Smooth muscle cell of the brain vasculature (primary cell): ENCODE results near the gene DDIT3.

Experiments
- DNase-seq: peaks from one replicate; pipeline ENCODE4 v3.0.0-alpha.2; 2012; ENCODE audit warnings: low read depth, low spot score

DDIT3 gene

GRCh38 chr12:57485695-57486094 lies 34.6 kb downstream of the DDIT3 start:
- no peak for DNase-seq

DNA sequence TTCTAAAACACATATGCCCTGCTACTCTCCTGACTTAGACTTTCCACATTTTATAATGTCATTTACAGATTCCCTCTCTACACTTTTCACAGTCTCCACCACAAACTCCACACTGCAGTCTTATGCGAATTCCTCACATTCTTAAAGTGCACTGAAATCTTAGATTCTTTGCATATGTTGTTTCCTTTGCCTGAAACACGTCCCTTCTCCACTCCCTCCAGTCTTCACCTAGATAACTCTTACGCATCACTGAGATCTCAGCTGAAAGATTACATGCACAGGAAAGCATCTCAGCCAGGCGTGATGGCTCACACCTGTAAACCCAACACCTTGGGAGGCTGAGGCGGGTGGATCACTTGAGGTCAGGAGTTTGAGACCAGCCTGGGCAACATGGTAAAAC lies 36.8 kb downstream of the DDIT3 start:
- no peak for DNase-seq

- no peak for DNase-seq
Observed at GRCh38 chr12:57481671-57482070, 38.6 kb downstream of the DDIT3 start.

GRCh38 chr12:57479376-57480115 lies 40.8 kb downstream of the DDIT3 start, which contains the start of gene ARHGAP9:
TSS of gene ARHGAP9 (minus strand) at chr12:57479866. CDS start at chr12:57479406, 460 bp downstream.
- no peak for DNase-seq

DNA sequence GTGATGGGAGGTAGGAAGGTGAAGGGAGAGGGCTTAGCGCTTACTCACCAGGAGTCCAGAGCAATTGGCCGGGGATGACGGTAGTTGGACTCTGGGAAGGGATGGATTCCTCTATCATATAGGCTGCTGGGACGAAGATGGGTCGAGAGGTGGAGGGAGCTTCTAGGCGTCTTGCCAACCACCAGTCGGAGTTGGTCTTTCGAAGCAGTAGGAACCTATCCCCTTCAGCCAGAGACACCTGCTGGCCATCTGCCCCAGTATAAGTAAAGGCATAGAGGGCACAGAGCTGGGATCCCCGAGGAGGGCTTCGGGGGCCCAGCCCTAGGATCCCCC lies 41.3 kb downstream of the DDIT3 start:
- DNase-seq = no peak

DNA sequence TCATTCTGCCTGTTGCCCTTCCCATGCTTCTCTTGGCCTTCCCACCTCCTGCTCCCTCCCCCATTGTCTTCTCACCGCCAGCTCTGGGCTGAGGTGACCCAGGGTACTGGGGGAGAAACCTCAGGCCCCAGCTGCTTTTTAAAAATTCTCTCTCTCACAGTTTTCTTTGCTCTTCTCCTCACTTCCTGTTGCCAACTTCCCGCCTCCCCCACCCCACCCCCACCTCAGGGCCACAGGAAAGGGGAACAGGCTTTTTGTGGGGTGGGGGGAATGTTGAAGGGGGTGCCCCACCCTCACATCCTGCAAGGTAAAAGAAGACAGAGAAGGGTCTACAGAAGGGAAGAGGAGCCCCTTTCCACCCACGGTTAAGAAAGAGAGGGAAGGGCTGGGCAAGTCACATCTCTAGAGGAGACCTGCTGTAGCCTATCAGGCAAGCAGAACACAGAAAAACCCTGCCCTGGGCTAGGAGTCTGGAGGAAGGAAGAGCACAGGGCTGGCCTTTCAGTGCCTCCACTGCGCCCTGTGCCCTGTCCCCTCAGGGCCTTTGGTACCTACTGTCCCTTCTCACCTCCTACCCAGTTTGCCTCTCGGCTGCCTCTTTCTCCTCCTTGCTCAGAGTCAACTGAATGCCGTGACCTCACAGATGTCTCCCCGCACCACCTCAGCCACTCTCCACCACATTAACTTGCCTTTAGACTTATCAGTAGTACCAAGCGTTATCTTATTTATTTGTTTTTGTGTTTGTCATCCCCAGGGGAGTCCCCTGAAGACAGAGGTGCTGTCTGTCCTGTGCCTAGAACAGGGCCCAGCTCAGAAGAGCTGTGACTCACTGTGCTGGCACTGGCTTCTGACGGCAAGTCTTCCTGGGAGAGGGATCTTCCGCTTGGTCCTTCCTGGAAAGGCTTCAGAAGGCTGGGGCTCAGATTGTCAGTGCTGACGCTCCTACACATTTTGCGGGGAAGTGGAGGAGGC lies 42.3 kb downstream of the DDIT3 start:
- no peak for DNase-seq

DNA sequence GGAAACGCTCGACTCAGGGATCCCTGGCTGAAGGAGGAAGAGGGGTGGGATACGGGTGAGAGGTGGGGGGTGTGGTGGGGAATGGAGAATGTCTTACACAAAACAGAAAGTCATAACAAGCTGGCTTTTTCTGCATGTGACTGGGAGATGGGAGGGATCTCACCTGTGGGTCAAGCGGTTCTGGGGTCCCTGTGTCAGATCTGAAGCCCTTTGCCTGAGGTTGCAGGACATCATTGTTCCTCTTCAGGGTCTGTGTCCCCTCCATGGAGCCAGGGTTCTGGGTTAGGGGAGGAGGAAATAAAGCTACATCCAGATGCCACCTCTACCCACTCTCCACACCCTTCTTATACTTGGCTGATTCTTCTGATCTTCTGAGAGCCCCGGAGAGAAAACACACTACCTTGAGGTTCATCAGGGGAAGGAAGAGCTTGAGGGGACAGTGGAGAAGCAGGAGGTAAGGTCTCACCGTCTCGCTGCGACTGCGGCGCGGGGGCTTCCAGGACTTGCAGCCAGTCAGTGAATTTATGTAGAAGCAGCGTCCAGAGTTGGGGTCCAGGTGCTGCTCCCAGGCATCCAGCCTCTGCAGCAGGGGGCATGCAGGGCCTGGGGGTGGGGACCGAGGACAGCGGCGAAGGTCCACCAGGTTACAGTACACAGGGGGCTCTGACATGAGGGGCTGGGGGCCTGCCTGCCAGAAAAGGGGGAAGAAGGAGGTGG lies 43.2 kb downstream of the DDIT3 start:
- no peak for DNase-seq

DNA sequence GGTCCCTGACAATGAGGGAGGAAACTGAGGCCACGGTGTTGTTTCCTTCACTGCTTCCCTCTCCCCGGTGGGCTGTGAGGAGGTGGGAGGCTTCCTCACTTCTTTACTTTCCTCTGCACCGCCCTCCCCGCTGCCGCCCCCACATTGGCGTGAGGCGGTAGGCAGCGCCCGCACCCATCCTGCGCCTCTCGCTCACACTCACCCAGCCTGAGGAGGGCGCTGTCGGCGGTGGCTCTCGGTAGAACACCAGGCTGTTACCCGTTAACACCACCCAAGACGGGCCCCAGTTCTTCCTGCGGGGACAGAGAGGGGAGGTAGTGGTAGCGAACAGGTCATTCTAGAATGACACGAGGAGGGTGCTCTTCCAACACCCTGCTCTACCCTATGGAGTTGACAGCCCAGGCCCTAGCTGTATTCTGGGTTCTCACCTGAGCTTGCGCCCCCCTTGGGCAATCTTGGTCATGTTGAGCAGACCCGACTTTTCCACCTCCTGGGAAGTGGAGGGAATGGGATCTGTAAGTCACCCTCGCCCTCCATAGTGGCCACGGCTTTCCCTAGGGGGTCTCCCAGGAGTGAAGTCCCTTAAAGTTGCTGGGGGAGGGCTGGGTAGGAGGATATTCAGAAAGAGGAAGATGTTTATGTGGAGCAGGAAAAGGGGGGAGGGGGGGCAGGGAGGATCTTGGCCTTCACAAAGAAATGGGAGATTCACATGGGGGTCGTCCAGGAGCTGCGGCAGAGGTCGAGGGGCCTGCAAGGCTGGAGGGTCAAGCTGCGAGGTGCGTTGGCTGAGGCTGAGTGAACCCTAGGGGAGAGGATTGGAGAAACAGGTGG lies 43.9 kb downstream of the DDIT3 start:
- DNase-seq = no peak

DNA sequence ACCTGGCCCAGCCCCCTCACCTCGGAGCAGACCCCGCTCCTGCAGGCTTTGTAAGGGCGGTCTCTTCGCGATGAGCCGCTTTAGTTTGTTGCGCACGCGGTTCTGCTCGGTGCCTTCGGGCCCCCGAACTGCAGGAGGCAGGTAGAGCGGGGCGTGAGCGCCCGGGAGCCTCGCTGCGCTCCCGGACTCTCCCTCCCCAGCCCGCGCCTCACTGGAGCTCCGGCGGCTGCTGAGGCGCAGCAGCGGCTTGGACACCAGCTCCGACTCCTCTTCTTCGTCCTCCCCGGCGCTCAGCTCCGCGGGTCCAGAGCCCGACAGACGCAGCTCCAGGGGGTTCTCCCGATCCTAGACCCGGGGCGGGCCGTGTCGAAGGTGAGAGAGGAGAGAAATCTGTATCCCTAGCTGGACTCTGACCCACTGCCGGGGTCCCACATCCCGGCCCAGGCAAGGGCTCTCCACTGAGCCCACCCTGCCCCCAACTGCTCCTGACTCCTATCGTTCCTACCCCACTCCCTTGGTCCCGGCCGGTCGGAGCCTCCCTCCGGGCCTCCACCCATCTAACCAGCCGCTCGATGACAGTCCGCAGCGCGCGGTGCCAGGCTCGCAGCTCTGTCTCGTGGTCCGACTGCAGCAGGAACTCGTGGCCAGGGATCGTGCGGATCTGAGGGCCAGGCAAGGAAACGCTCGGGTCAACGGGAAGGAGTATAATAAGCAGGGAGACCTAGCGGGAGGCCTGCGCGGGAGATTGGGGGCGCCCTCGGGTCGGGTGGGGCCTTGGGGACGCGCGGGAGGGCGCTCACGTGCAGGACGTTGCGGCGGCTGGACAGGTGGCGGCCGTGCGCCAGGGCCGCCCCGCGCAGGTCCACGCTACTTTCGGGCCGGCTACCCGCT lies 44.8 kb downstream of the DDIT3 start:
- DNase-seq = no peak

DNA sequence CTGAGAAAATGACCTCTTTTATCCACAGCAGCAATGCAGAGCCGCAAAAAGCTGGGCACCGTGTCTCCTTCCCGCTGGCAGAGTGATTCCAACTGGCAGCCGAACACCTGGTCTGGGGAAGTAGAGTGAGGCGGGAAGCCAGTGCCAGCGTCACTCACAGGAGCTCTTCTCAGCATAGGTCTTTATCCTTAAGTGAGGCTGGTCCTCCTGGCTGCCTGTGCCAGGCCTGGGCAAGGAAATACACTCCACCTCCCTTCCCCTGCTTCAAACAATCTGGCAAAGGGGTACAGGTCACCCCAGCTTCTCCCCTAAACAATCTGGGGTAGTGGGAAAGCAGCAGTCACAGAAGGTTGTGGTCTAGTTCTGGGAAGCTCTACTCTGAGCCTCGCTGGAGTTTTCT lies 45.5 kb downstream of the DDIT3 start:
- no peak for DNase-seq

DNA sequence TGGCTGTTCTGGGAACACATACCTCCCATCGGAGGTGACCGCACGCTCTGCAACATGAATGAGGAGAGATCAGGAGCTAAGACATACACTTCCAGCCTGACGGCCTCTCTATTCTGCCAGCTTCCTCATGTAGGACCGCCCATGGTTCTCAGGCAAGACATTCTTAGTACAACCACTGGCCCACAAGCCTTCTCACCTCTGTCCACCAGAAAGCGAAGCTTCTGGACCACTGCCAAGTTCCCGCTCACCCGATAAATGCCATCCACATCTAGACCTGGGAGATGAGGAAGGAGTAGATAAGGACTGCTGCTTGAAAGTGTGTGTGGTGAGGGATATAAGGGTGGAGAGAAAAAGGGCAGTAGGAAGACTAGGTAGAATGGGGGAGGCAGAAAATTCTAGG lies 45.9 kb downstream of the DDIT3 start:
- no peak for DNase-seq

DNA sequence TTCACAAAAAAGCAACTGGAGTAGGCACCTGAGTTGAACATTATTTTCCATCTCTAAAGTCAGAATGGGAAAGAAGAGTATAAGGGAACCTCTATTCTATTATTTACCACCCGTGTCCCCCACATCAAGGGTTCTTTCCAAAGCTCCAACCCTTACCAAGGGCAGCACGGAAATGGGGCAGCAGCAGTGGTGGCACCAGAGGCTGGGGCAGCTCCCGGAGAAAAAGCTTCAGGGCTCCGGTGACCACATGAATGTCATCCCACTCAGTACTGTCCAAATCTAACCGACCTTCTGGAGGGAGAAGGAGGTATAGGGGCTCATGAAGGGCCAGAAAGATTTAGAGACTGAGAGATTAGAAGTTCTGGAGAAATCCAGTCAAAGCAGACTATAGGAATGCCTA lies 46.4 kb downstream of the DDIT3 start:
- DNase-seq = no peak

- no peak for DNase-seq
Observed at GRCh38 chr12:57473392-57473791, 46.9 kb downstream of the DDIT3 start.

GRCh38 chr12:57472391-57472790 lies 47.9 kb downstream of the DDIT3 start:
- DNase-seq = no peak

- no peak for DNase-seq
Observed at GRCh38 chr12:57471661-57472060, 48.7 kb downstream of the DDIT3 start.

DNA sequence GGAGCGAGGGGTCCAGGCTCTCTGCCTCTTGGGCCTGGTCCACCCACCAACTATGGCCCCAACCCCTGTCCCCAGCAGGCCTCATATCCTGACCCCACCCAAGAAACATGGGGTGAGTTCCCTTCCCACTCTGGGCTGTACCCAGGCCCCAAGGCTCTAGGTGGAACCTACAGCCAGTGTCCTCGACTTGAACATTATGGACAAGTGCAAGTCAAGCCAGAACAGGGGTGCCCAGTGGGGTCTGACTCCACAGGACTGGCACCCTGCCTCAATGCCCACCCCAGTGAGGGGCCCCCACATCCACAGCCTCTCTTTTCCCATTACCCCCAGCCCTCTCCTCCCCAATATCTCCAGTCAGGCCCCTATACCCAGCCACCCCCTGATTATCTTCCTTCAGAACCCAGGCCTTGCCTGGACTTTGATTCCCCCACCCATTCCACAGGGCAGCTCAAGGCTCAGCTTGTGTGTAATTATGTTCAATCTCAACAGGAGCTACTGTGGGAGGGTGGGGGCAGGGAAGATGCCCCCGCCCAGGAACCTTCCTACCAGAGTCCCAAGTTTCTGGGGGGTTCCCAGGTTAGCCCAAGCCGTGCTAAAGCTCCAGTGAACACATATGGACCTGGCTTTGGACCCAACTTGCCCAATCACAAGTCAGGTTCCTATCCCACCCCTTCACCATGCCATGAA lies 49.2 kb downstream of the DDIT3 start:
- DNase-seq = no peak

DNA sequence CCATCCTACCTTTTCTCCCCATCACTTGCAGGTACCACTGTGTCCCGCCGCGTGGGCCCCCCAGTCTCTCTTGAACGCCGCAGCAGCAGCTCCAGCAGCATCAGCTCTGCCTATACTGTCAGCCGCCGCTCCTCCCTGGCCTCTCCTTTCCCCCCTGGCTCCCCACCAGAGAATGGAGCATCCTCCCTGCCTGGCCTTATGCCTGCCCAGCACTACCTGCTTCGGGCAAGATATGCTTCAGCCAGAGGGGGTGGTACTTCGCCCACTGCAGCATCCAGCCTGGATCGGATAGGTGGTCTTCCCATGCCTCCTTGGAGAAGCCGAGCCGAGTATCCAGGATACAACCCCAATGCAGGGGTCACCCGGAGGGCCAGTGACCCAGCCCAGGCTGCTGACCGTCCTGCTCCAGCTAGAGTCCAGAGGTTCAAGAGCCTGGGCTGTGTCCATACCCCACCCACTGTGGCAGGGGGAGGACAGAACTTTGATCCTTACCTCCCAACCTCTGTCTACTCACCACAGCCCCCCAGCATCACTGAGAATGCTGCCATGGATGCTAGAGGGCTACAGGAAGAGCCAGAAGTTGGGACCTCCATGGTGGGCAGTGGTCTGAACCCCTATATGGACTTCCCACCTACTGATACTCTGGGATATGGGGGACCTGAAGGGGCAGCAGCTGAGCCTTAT lies 49.9 kb downstream of the DDIT3 start:
- DNase-seq = no peak

- DNase-seq = no peak
Observed at GRCh38 chr12:57469296-57470164, 50.8 kb downstream of the DDIT3 start.
